NCI-H146 treated with DMSO at 0.1 percent for 48 hours (cell line): ENCODE results near the gene MRPL2.
A peak's percentile ranks its signal among the peaks of the same experiment; 100 is the strongest.

ENCODE experiments used
- DNase-seq: peaks from one replicate; lab custom pipeline; 2025; ENCODE audit not compliant: unreplicated experiment; lab: John Stamatoyannopoulos, UW

MRPL2 gene

DNA sequence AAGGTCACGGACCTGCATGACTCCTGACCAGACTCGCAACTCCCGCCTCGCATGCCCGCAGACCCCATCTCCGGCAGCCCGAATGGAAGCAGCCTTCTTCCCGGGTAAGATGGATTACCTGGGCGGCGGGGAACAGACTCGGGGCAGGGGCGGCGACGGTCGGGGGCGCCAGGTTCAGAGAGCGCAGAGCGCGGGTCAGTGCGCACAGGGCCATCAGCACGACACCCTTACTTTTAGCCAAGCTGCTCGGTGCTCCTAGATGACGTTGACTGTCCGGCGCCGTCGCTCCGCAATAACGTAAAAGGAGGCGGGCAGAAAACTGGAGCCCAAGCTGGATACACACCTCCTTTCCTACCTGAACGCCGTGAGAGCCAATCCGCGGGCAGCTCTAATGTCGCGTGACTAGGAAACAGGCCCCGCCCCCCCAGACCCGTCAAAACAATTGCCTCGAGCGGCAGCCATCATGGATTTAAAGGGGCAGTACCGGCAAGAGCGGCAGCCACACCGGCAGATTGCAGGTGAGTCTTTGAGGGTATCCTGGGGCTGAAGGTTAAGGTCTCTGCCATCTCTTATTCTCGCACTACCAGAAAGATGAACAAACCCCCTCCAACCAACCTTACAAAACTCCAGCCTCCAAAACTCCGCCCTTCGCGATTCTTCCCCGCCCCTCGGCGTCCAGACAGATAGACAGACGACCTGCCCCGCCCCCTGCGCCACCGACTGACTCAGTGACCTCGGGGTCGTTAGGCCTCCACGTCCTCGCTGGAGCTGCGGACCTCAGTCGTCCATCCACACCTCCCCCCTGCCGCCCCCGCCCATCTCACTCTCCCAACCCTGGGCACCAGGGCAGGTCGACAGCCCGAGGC is at the start of gene MRPL2, which contains the start of gene KLC4:
Gene MRPL2, minus strand, starts transcription at position 267 of the 866 bp plus-strand sequence. Its CDS starts 53 bp downstream, at position 214.
Gene KLC4, plus strand, starts transcription at position 464 of the 866 bp plus-strand sequence. CDS start 1,705 bp downstream, outside the sequence.
- peak; percentile 100 for DNase-seq

GRCh38 chr6:43107344-43108062 is 48.3 kb upstream of the MRPL2 start:
- DNase-seq, result peak; percentile 56

DNA sequence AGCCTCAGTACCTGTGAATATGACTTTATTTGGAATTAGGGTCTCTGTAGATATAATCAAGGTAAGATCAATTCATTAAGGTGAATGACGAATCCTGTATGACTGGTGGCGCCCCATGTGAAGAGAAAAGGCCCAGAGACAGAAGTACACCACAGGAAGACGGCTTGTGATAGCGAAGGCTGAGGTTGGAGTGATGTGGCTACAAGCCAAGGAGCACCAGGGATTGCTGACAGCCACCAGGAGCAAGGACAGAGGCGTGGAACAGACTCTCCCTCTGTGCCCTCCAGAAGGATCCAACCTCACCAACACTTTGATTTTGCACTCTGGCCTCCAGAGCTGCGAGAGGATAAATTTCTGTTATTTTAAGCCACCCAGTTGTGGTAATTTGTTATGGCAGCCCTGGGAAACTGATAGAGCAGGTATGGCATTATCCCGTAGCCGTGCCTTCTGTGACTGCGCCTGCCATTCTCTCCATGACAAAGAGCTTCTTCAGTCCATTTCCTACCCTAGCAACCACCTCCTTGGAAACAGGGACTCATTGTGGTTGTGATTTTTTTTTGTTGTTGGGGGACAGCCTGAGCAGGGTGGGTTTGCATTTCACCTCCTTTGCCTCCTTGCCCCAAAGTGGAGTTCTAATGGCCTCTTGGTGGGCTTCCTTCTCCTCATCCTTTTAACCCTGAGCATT is 46.4 kb upstream of the MRPL2 start:
- no peak for DNase-seq

DNA sequence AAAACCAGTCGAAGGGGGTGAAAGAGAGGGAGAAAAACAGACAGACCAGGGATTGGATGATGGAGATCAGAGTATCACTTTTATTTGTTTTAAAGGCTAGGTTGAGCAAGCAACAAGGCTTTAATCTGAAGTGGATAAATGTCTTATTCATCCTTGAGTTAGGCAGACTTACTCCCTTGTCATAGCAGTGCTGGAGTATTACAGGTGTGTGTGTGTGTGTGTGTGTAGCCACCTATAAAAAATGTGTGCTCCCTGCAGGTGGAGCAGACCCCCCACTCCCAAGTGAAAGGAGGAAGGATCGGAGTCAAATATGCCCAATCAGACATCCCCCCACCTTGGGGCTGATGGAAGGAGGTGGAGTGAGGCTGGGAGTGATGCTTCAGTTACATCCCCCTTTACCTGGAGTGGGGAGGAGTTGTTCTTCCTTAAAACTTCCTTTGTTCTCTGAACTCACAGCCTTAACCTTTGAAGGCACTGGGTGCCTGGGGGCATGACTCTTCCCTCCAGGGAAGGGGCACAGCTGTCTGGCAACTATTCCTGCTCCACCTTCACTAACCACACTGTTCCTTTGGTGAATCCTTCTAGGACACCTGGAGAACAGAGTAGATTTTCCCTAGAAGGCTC is 44.1 kb upstream of the MRPL2 start:
- DNase-seq, result no peak

DNA sequence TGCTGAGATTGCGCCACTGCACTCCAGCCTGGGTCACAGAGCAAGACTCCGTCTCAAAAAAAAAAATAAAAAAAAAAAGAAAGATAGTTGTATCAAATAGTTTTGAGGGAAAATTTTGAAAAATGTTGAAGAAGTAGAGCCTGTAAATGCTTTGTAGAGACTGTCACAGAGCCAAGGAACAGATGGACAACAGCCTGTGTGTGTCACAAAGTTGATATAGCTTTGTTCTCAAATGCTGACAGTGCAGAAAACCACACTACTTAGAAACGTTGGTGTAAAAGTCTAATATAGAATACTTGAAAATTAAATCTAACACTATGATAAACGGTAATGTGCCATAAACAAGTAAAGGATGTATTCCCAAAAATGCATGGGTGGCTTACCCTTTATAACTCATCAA is 42.3 kb upstream of the MRPL2 start:
- DNase-seq, result no peak

GRCh38 chr6:43097502-43097901 is 38.3 kb upstream of the MRPL2 start:
- no peak for DNase-seq

GRCh38 chr6:43097098-43097489 is 37.9 kb upstream of the MRPL2 start:
- no peak for DNase-seq

- DNase-seq, result no peak
These were observed 37.3 kb upstream of the MRPL2 start for GRCh38 chr6:43096451-43097097.

GRCh38 chr6:43095939-43096338 is 36.7 kb upstream of the MRPL2 start:
- no peak for DNase-seq

- no peak for DNase-seq
These were observed 34.4 kb upstream of the MRPL2 start for GRCh38 chr6:43093436-43094289.

DNA sequence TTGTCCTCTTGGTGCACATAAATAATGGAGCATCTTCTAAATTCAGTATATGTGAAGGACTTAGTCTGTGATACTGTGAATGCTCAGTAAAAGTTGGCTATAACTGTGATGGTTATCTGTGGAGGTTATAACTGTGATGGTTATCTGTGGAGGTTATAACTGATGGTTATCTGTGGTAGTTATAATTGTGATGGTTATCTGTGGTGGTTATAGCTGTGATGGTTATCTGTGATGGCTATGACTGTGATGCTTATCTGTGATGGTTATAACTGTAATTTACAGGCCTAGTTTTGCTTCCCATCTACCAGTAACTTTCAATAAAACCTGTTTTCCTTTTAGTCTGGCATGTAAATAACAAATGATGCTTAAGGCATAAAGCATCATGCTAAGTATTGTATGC is 33.4 kb upstream of the MRPL2 start:
- DNase-seq, result no peak

DNA sequence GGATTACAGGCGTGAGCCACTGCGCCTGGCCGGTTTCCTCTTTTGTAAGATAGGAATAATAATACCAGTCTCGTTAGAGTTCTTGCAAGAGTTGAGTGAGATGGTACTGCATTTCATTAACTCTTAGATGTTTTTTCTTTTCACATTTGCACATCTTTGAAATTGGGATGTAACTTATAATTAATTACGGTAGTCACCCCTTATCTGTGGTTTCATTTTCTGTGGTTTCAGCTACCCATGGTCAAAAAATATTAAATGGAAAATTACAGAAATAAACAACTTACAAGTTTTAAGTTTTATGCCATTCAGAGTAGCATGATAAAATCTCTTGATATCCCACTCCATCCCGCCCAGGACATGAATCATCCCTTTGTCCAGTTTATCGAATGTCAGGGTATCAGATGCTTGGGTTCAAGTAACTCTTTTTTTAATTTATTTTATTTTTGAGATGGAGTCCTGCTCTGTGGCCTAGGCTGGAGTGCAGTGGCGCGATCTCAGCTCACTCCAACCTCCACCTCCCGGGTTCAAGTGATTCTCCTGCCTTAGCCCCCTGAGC is 32.3 kb upstream of the MRPL2 start:
- no peak for DNase-seq

DNA sequence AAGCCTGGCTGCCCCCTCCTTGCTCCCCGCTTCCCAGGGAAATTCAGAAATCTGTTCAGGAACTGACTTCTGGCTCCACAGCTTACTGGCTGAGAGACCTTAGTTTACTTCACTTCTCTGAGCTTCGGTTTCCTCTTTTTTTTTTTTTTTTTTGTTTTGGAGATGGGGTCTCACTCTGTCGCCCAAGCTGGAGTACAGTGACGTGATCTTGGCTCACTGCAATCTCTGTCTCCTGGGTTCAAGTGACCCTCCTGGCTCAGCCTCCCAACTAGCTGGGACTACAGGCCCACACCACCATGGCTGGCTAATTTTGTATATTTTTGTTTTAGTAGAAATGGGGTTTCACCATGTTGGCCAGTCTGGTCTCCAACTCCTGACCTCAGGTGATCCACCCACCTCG is 31.8 kb upstream of the MRPL2 start:
- no peak for DNase-seq

DNA sequence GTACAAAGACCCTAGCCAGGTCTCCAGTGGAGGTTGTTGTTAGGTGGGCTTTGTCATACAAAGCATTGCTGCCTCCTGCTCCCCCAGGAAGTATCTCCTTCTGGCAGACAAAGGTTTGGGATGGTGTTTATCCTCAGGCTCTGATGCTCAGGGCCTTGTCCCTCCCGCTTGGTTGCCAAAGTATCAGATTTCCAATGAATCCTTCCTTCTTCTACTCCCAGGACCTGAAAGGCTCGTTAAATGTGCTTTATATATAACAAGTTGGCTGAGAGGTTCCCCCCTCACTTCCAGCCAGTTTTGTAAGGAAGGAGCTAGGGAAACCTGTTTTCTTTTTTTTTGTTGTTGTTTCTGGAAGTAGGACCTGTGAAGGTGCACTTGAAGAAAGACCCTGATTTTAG is 31.3 kb upstream of the MRPL2 start:
- no peak for DNase-seq

- no peak for DNase-seq
These were observed 30.8 kb upstream of the MRPL2 start for GRCh38 chr6:43089874-43090558.

GRCh38 chr6:43089467-43089866 is 30.2 kb upstream of the MRPL2 start:
- DNase-seq, result no peak

- DNase-seq, result no peak
These were observed 29.4 kb upstream of the MRPL2 start for GRCh38 chr6:43088654-43089056.

DNA sequence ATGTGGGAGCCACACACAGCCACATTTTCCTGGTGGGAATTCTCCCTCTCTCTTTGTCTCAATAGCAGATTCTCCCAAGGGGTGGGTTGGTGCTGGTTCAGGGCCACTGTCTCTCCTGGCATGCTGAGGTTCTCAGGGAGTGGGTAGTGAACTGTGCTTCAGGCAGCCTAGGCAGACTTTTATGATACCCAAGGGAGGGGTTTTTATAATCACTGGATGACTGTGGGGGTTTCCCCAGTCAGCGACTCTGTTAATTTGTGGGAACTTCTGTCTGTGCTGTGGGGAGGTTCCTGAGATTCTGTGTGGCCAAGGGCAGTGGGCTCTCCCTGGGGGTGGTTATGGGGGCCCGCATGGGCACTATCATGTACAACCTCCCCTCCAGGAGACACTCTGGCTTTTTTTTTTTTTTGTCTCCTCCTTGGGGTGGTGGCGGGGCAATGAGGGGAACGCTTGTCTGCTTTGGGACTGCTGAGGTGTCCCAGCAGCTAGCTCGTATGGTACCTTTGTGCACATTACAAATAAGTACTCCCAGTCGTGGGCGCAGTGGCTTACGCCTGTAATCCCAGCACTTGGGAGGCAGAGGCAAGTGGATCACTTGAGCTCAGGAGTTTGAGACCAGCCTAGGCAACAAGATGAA is 26.9 kb upstream of the MRPL2 start:
- DNase-seq, result no peak
